Mucosa of gallbladder (tissue), 1 donor: Measurements from ENCODE around the gene RTN4RL1. TPM values are rescaled to one million over a fixed set of nuclear protein-coding genes. Genes with fewer than 3 reads are reported as not detected.

Source experiments
- DNase-seq: peaks from one replicate; pipeline ENCODE4 v3.0.0-alpha.2; 2020; ENCODE audit warnings: low spot score
- total RNA-seq: library from RNA; stranded (reverse); gene quantifications from one replicate; pipeline ENCODE4 v1.2.1, GENCODE V29; 2021
- donor health status: DM: no; HTN: no; CAD: no.

The RTN4RL1 gene
- total RNA-seq, 1 donor from 2014 or later, result 9.3 TPM

- DNase-seq, result no peak
Observed at GRCh38 chr17:1948517-1948825, 76.7 kb downstream of the RTN4RL1 start.

- DNase-seq, result no peak
Observed at GRCh38 chr17:1947743-1948516, 77.2 kb downstream of the RTN4RL1 start.

GRCh38 chr17:1947229-1947742 lies 77.8 kb downstream of the RTN4RL1 start:
- no peak for DNase-seq

- no peak for DNase-seq
Observed at GRCh38 chr17:1946021-1946932, 78.9 kb downstream of the RTN4RL1 start.

- DNase-seq, result no peak
Observed at GRCh38 chr17:1945621-1946020, 79.5 kb downstream of the RTN4RL1 start.

GRCh38 chr17:1943436-1943831 lies 81.7 kb downstream of the RTN4RL1 start:
- no peak for DNase-seq

- DNase-seq, result no peak
Observed at GRCh38 chr17:1942666-1943435, 82.3 kb downstream of the RTN4RL1 start.

GRCh38 chr17:1942066-1942365 lies 83.1 kb downstream of the RTN4RL1 start:
- no peak for DNase-seq

GRCh38 chr17:1941272-1942065 lies 83.7 kb downstream of the RTN4RL1 start:
- DNase-seq, result no peak

GRCh38 chr17:1940810-1941185 lies 84.3 kb downstream of the RTN4RL1 start:
- no peak for DNase-seq

GRCh38 chr17:1939981-1940809 lies 84.9 kb downstream of the RTN4RL1 start:
- DNase-seq, result no peak

GRCh38 chr17:1937461-1937860 lies 87.7 kb downstream of the RTN4RL1 start:
- DNase-seq, result no peak

GRCh38 chr17:1936766-1937165 lies 88.4 kb downstream of the RTN4RL1 start:
- DNase-seq, result no peak

GRCh38 chr17:1934901-1935300 lies 90.2 kb downstream of the RTN4RL1 start:
- DNase-seq, result no peak

- DNase-seq, result no peak
Observed at GRCh38 chr17:1933875-1934715, 91.0 kb downstream of the RTN4RL1 start.

- no peak for DNase-seq
Observed at GRCh38 chr17:1931844-1932579, 93.1 kb downstream of the RTN4RL1 start.

- no peak for DNase-seq
Observed at GRCh38 chr17:1930337-1930645, 94.8 kb downstream of the RTN4RL1 start.

GRCh38 chr17:1928976-1929375 lies 96.2 kb downstream of the RTN4RL1 start:
- DNase-seq, result no peak

- no peak for DNase-seq
Observed at GRCh38 chr17:1920948-1921351, 104.2 kb downstream of the RTN4RL1 start.
